ENCODE results near the gene SPR. TPM values are rescaled to one million over a fixed set of nuclear protein-coding genes. Genes with fewer than 3 reads are reported as not detected.
A peak's percentile ranks its signal among the peaks of the same experiment; 100 is the strongest.

SPR gene
- total and polyA plus RNA-seq, 2 of the 13 experiments (the other 11 are each of a cell fraction or from before 2014, with no cell fraction given), result 34.0 to 96.0 TPM

- TF ChIP-seq ZFP36 (IDR thresholded peaks at IDR 0.05; ENCODE audit: borderline replicate concordance, low read depth, low read length, partially characterized antibody) (no peak), LRRFIP1 (CRISPR knock-in tag; conservative IDR thresholded peaks at IDR 0.05) (no peak), TEF (CRISPR knock-in tag; IDR thresholded peaks at IDR 0.05) (0 out of 2 replicates have a peak, but pooled peaks have one; percentile 22), GMEB1 (CRISPR knock-in tag; IDR thresholded peaks at IDR 0.05; ENCODE audit: borderline replicate concordance) (peak; percentile 73; the same call in 1 of the 2 replicates), ZNF460 (CRISPR knock-in tag; IDR thresholded peaks at IDR 0.05; ENCODE audit: borderline replicate concordance) (no peak), ZNF615 (CRISPR knock-in tag; IDR thresholded peaks at IDR 0.05; ENCODE audit: borderline replicate concordance) (no peak), PLSCR1 (CRISPR knock-in tag; IDR thresholded peaks at IDR 0.05; ENCODE audit: borderline replicate concordance) (peak; percentile 81; the same call in 1 of the 2 replicates), ELK4 (CRISPR knock-in tag; IDR thresholded peaks at IDR 0.05; ENCODE audit: borderline replicate concordance) (no peak), EEA1 (CRISPR knock-in tag; IDR thresholded peaks at IDR 0.05; ENCODE audit: borderline replicate concordance) (no peak), MAX (IDR thresholded peaks at IDR 0.05) (peak; percentile 90), MLXIP (CRISPR knock-in tag; IDR thresholded peaks at IDR 0.05; ENCODE audit: borderline replicate concordance) (no peak), HOXA9 (CRISPR knock-in tag; IDR thresholded peaks at IDR 0.05; ENCODE audit: borderline replicate concordance) (no peak), SIX1 (CRISPR knock-in tag; IDR thresholded peaks at IDR 0.05; ENCODE audit: borderline replicate concordance) (no peak), SOX5 (CRISPR knock-in tag; IDR thresholded peaks at IDR 0.05; ENCODE audit: borderline replicate concordance) (peak; percentile 14; the same call in 1 of the 2 replicates), THAP7 (CRISPR knock-in tag; IDR thresholded peaks at IDR 0.05) (no peak; the same call in 1 of the 2 replicates)
These were observed 28.9 kb downstream of the SPR start (continued) for GRCh38 chr2:72915907-72916742.
